GM12801 (cell line): Measurements from ENCODE around the gene SGIP1.

Experiments
- CTCF ChIP-seq: IDR thresholded peaks from one replicate; pipeline ENCODE4 v1.5.1; 2011; ENCODE audit warnings: control low read depth; ENCODE audit not compliant: insufficient read length; ENCODE audit errors: extremely low read depth

Gene SGIP1

GRCh38 chr1:66542811-66543767 is 9.1 kb downstream of the SGIP1 start:
- TF ChIP-seq CTCF: no peak

GRCh38 chr1:66546047-66546810 is 12.3 kb downstream of the SGIP1 start:
- no peak for TF ChIP-seq CTCF

- no peak for TF ChIP-seq CTCF
These were observed 15.1 kb downstream of the SGIP1 start for GRCh38 chr1:66549017-66549416.

- TF ChIP-seq CTCF: no peak
These were observed 16.3 kb downstream of the SGIP1 start for GRCh38 chr1:66550243-66550642.

GRCh38 chr1:66552287-66552686 is 18.3 kb downstream of the SGIP1 start:
- TF ChIP-seq CTCF: no peak

- TF ChIP-seq CTCF: no peak
These were observed 18.9 kb downstream of the SGIP1 start for GRCh38 chr1:66552829-66553228.

GRCh38 chr1:66553846-66554245 is 19.9 kb downstream of the SGIP1 start:
- TF ChIP-seq CTCF: no peak
